IPS-18a (cell line): ENCODE data around the gene GSTT4.
"Not testable (repeated sequence)": the region's sequence is repeated elsewhere in the genome, so short reads cannot be mapped to it uniquely, and the experiment has no call there.

ENCODE experiments used
- H3K27ac ChIP-seq: one replicate; pipeline ENCODE4 v1.5.1; 2013; ENCODE audit warnings: low read length
- H3K27me3 ChIP-seq: one replicate; pipeline ENCODE4 v1.6.1; 2013; ENCODE audit warnings: mild to moderate bottlenecking, low read length; ENCODE audit not compliant: control insufficient read depth, insufficient read depth
- H3K36me3 ChIP-seq: one replicate; pipeline ENCODE4 v1.6.1; 2013; ENCODE audit warnings: low read depth, low read length; ENCODE audit not compliant: control insufficient read depth
- H3K4me1 ChIP-seq: one replicate; pipeline ENCODE4 v1.6.1; 2013; ENCODE audit warnings: low read depth, low read length; ENCODE audit not compliant: control insufficient read depth
- H3K4me3 ChIP-seq: one replicate; pipeline ENCODE4 v1.5.1; 2013; ENCODE audit warnings: low read length
- H3K9ac ChIP-seq: one replicate; pipeline ENCODE4 v1.6.1; 2013; ENCODE audit warnings: mild to moderate bottlenecking, low read length, moderate library complexity
- H3K9me3 ChIP-seq: one replicate; pipeline ENCODE4 v1.6.1; 2013; ENCODE audit warnings: low read depth, low read length; ENCODE audit not compliant: control insufficient read depth

GSTT4 gene

GRCh38 chr22:24005201-24005600 lies at the start of gene GSTT4:
Gene GSTT4, minus strand, starts transcription at chr22:24005453. Its CDS starts 97 bp downstream, at chr22:24005356.
- H3K4me3 ChIP-seq: no peak within 1 kb of the TSS
- peaks cover 9% of the 10 kb centered on the region for H3K4me1 ChIP-seq
- H3K36me3 ChIP-seq: no peaks in the 10 kb centered on the region
- no peak within 1 kb of the TSS for H3K9ac ChIP-seq
- H3K27ac ChIP-seq: no peak within 1 kb of the TSS
- H3K27me3 ChIP-seq: no peaks in the 10 kb centered on the region
- no peaks in the 10 kb centered on the region for H3K9me3 ChIP-seq

GRCh38 chr22:24054356-24054755 lies 49.1 kb upstream of the GSTT4 start:
- H3K36me3 ChIP-seq: peaks cover 53% of the 10 kb centered on the region
- H3K27ac ChIP-seq: no peak overlapping the region
- no peaks in the 10 kb centered on the region for H3K9me3 ChIP-seq

GRCh38 chr22:24053481-24054226 lies 48.4 kb upstream of the GSTT4 start:
- no peaks in the 10 kb centered on the region for H3K4me1 ChIP-seq
- H3K9me3 ChIP-seq: no peaks in the 10 kb centered on the region
- no peak overlapping the region for H3K4me3 ChIP-seq
- no peak overlapping the region for H3K9ac ChIP-seq
- peaks cover 53% of the 10 kb centered on the region for H3K36me3 ChIP-seq
- no peaks in the 10 kb centered on the region for H3K27me3 ChIP-seq
- no peak overlapping the region for H3K27ac ChIP-seq

More at GRCh38 chr22:24054356-24054755, 49.1 kb upstream of the GSTT4 start:
- no peak overlapping the region for H3K9ac ChIP-seq
- H3K4me3 ChIP-seq: no peak overlapping the region
- no peaks in the 10 kb centered on the region for H3K4me1 ChIP-seq
- H3K27me3 ChIP-seq: no peaks in the 10 kb centered on the region

GRCh38 chr22:24051568-24051967 lies 46.3 kb upstream of the GSTT4 start:
- no peak overlapping the region for H3K4me3 ChIP-seq
- peaks cover 52% of the 10 kb centered on the region for H3K36me3 ChIP-seq
- no peaks in the 10 kb centered on the region for H3K9me3 ChIP-seq
- no peaks in the 10 kb centered on the region for H3K4me1 ChIP-seq
- no peak overlapping the region for H3K9ac ChIP-seq
- no peak overlapping the region for H3K27ac ChIP-seq
- H3K27me3 ChIP-seq: no peaks in the 10 kb centered on the region

GRCh38 chr22:24051028-24051427 lies 45.8 kb upstream of the GSTT4 start:
- H3K27ac ChIP-seq: no peak overlapping the region
- H3K36me3 ChIP-seq: peaks cover 47% of the 10 kb centered on the region

GRCh38 chr22:24049978-24050377 lies 44.7 kb upstream of the GSTT4 start:
- H3K9me3 ChIP-seq: no peaks in the 10 kb centered on the region

More at GRCh38 chr22:24051028-24051427, 45.8 kb upstream of the GSTT4 start:
- H3K27me3 ChIP-seq: no peaks in the 10 kb centered on the region
- H3K4me1 ChIP-seq: no peaks in the 10 kb centered on the region
- no peak overlapping the region for H3K9ac ChIP-seq
- no peaks in the 10 kb centered on the region for H3K9me3 ChIP-seq
- no peak overlapping the region for H3K4me3 ChIP-seq

GRCh38 chr22:24049211-24049610 lies 44.0 kb upstream of the GSTT4 start:
- Histone ChIP-seq H3K36me3 (peaks cover 38% of the 10 kb centered on the region), H3K9me3 (no peaks in the 10 kb centered on the region), H3K27me3 (no peaks in the 10 kb centered on the region), H3K4me1 (no peaks in the 10 kb centered on the region), H3K4me3 (no peak overlapping the region), H3K9ac (no peak overlapping the region), H3K27ac (no peak overlapping the region)

More at GRCh38 chr22:24049978-24050377, 44.7 kb upstream of the GSTT4 start:
- peaks cover 40% of the 10 kb centered on the region for H3K36me3 ChIP-seq
- H3K4me1 ChIP-seq: no peaks in the 10 kb centered on the region
- no peaks in the 10 kb centered on the region for H3K27me3 ChIP-seq
- H3K4me3 ChIP-seq: no peak overlapping the region
- H3K9ac ChIP-seq: no peak overlapping the region
- H3K27ac ChIP-seq: no peak overlapping the region

GRCh38 chr22:24046024-24046423 lies 40.8 kb upstream of the GSTT4 start:
- Histone ChIP-seq H3K9me3 (no peaks in the 10 kb centered on the region), H3K27ac (no peak overlapping the region), H3K36me3 (peaks cover 51% of the 10 kb centered on the region), H3K4me1 (no peaks in the 10 kb centered on the region), H3K27me3 (no peaks in the 10 kb centered on the region), H3K9ac (no peak overlapping the region), H3K4me3 (no peak overlapping the region)

GRCh38 chr22:24043958-24044357 lies 38.7 kb upstream of the GSTT4 start:
- no peak overlapping the region for H3K9ac ChIP-seq
- no peak overlapping the region for H3K4me3 ChIP-seq
- H3K36me3 ChIP-seq: peaks cover 45% of the 10 kb centered on the region
- no peaks in the 10 kb centered on the region for H3K4me1 ChIP-seq
- H3K27me3 ChIP-seq: no peaks in the 10 kb centered on the region
- H3K27ac ChIP-seq: no peak overlapping the region
- no peaks in the 10 kb centered on the region for H3K9me3 ChIP-seq

GRCh38 chr22:24043465-24043864 lies 38.2 kb upstream of the GSTT4 start:
- H3K4me3 ChIP-seq, H3K4me1 ChIP-seq, H3K27ac ChIP-seq, H3K9ac ChIP-seq, H3K27me3 ChIP-seq, H3K9me3 ChIP-seq: not testable (repeated sequence)
- peaks cover 44% of the 10 kb centered on the region for H3K36me3 ChIP-seq

GRCh38 chr22:24040946-24041345 lies 35.7 kb upstream of the GSTT4 start:
- H3K27ac ChIP-seq: no peak overlapping the region
- peaks cover 46% of the 10 kb centered on the region for H3K36me3 ChIP-seq
- no peaks in the 10 kb centered on the region for H3K9me3 ChIP-seq
- H3K9ac ChIP-seq: no peak overlapping the region
- H3K4me3 ChIP-seq: no peak overlapping the region
- H3K27me3 ChIP-seq: no peaks in the 10 kb centered on the region
- H3K4me1 ChIP-seq: no peaks in the 10 kb centered on the region

GRCh38 chr22:24039046-24039445 lies 33.8 kb upstream of the GSTT4 start:
- H3K4me3 ChIP-seq: no peak overlapping the region

More at GRCh38 chr22:24039046-24039445, 33.8 kb upstream of the GSTT4 start:
- no peaks in the 10 kb centered on the region for H3K9me3 ChIP-seq
- H3K36me3 ChIP-seq: peaks cover 42% of the 10 kb centered on the region
- no peak overlapping the region for H3K27ac ChIP-seq
- H3K4me1 ChIP-seq: no peaks in the 10 kb centered on the region
- H3K27me3 ChIP-seq: no peaks in the 10 kb centered on the region
- H3K9ac ChIP-seq: no peak overlapping the region
